Right ventricle myocardium superior (tissue), 1 donor: ENCODE results near the gene ZNF254. TPM values are rescaled to one million over a fixed set of nuclear protein-coding genes. Genes with fewer than 3 reads are reported as not detected.
"Not testable (repeated sequence)": the region's sequence is repeated elsewhere in the genome, so short reads cannot be mapped to it uniquely, and the experiment has no call there.

Source experiments
- ATAC-seq: fragments of 200-7000 bp; cut with Tn5 transposase; one replicate; pipeline ENCODE4 v1.9.1; 2020; ENCODE audit warnings: mild to moderate bottlenecking; ENCODE audit not compliant: poor library complexity
- DNase-seq: peaks from one replicate; pipeline ENCODE4 v3.0.0-alpha.2; 2020
- intact Hi-C: fragments of 100-400 bp; cut with DNase I; formaldehyde crosslinking; loops from one replicate; pipeline ENCODE4 v1.11.2; 2022
- total RNA-seq: library from RNA; stranded (reverse); fragmentation: NEBNext Ultra II Directional; extraction: Animal tissue kit (Norgen Biotek cat#: 25700); gene quantifications from one replicate; pipeline ENCODE4 v1.2.1, GENCODE V29; 2021
- donor health status: DM: no; HTN: yes; CAD: no; lungs with severe emphysema.

Gene ZNF254
- total RNA-seq, 1 donor from 2014 or later = 8.6 TPM

DNA sequence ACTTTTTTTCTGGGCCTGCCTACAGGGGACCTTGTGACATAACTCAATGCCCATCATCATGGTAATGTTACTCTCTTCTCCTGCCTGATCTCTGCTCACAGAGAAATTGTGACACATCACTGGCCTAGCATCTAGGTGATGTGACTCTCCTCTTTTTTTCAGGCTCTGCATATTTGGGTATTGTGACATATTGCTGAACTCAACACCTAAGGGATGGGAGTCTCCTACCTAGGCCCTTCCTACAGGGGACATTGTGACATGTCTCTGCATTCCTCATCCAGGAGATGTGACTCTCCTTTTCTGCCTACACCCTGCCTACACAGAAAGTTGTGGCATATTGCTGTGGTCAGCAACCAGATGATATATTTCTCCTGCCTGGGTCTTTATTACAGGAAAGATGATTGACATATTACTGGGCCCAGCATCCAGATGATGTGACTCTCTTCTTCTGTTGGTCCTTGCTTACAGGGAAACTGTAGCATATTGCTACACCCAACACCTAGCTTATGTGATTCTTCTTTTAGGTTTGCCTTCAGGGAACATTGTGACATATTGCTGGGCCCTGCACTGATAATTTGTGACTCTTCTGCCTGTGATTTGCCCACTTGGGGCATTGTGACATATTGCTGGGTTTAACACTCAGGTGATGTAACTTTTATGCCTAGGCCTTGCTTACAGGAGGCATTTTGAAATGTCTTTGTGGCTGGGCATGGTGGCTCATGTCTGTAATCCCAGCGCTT lies 21.0 kb upstream of the ZNF254 start:
- DNase-seq = no peak
- ATAC-seq = no peak
- intact Hi-C loops = no loop called here

DNA sequence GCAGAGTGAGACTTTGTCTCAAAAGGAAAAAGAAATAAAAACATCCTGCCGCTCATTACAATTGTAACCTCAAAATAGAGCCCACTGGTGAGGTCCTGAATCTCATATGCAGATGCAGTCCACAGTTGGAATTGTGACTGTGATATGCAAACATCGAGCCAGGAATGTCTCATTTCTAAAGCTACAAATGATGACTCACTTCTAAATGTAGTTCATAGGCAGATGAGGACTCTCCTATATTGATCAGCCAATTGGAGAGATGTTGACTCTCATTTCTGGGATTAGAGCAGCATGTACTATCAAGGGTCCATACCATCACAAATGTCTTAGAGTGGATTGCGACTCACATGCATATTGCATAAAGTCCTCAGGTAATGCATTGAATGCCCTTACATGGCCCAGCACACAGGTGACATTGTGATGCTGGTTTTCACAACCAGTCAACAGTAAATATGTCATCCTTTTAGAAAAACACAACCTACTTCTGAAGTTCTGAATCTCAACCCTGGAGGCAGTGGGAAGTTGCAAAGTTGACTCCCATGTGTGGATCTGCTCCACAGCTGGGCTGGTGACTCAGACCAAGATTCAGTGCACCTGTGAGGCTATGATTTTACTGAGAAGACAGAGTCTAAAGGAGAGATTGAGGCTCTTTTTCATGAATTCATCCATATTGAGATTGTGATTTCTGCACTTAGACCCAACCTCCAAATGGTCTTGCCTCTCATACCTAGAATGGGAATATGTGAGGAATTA lies 16.9 kb upstream of the ZNF254 start:
- DNase-seq (no peak), ATAC-seq (no peak)
- intact Hi-C loops = no loop called here

DNA sequence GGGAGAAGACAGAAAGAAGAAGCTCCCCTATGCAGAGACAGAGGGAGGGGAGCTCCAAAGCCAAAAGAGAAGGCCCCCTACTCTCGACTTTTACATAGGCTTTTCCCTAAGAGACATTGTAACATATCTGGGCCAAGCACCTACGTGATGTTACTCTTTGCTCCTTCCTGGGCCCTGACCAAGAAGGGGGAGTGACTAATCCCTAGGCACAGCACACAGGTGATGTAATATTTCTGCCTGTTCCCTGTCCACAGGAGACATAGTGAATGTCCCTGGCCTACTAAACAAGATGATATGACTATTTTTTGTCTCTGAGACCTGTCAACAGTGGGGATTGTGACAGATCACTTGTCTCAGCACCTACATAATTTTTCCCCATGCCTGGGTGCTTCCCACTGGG lies 15.9 kb upstream of the ZNF254 start:
- intact Hi-C loops = no loop called here
- ATAC-seq (no peak), DNase-seq (no peak)

DNA sequence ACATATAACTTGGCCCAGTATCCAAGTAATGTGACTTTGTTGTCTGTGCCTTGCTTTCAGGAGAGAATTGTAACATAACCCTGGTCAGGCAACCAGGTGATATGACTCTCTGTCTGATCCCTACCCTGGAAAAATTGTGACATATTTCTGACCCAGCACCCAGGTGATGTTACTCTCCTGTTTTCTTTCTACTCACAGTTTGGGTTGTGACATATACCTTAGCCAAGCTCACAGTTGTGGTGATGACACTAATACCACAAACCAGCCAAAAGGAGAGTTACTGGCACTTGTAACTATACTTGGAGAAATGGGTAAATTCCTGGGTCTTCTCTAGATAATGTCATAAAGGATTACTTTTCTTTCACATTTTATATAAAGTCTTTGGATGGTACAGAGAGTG lies 14.3 kb upstream of the ZNF254 start:
- ATAC-seq = no peak
- DNase-seq = no peak
- intact Hi-C loops = no loop called here

DNA sequence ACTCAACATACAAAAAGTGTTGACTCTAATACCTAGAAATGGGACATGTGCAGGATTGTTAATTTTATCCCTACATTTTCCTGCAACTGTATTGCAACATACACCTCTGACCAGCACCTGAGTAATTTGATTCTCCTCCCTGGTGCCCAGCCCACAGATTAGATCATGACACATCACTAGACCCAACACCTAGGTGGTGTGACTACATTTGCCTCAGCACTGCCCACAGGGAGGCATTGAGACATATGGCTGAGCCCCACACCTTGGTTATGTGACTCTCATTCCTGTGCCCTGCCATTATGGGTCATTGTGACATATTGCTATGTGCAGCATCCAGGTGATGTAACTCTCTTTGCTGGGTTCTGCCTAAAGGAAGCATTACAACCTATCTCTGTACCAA lies 13.2 kb upstream of the ZNF254 start:
- ATAC-seq (no peak), DNase-seq (no peak)
- intact Hi-C loops = no loop called here

DNA sequence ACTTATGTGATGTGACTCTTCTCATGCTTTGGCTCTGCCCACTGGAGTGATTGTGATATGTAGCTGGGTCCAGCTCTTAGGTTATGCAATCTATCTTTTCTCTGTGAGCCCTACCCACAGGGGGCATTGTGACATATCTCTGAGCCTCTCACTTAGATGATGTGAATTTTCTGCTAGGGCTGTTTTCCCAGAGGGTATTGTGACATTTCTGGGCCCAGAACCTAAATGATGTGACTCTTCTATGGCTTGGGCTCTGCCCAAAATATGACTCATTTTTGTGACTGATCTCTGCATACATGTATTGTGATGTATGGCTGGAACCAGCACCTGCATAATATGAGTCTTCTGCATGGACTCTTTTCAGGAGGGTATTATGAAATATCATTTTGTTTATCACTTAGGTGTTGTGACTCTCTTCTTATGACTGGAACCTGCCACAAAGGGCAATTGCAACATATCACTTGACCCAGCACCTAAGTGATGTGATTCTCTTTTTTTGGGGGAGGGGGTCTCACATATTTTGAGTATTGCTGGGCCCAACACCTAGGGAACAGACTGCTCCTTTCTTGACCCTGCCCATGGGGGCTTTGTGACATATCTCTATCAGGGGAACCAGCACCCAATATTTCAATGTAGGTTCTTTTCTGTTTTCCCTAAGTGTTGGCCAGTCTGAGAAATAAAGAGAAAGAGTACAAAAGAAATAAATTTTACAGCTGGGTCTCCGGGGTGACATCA lies 12.1 kb upstream of the ZNF254 start:
- ATAC-seq (no peak), DNase-seq (no peak)
- intact Hi-C loops = no loop called here

DNA sequence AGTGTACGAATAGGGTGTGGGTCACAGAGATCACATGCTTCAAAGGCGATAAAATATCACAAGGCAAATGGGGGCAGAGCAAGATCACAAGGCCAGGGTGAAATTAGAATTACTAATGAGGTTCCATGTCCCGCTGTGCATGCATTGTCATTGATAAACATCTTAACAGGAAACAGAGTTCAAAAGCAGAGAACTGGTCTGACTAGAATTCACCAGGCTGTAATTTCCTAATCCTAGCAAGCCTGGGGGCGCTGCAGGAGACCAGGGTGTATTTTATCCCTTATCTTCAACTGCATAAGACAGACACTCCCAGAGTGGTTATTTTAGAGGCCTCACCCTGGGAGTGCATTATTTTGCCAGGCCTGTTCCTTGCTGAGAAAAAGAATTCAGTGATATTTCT lies 11.5 kb upstream of the ZNF254 start:
- DNase-seq, intact Hi-C loops, ATAC-seq: not testable (repeated sequence)

DNA sequence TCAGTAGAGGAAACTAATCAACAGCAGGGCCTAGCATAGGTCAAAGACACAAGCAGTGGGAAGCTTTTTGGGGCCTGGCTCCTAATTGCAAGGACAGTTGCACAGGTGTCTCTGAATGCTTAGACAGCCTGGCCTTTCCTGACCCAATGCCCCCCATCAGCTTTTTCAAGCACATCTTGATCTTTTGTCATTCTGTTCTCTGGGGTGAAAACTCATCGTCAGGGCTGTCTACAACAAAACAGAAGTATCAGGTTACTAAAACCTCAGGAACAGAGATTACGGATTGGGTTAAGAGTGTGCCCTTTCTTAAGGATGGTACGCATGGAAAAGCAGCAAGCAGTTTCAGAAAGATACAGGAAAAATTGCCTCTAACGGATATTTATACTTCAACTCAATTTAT lies 8.3 kb upstream of the ZNF254 start:
- no peak for ATAC-seq
- intact Hi-C loops = no loop called here
- DNase-seq = no peak

DNA sequence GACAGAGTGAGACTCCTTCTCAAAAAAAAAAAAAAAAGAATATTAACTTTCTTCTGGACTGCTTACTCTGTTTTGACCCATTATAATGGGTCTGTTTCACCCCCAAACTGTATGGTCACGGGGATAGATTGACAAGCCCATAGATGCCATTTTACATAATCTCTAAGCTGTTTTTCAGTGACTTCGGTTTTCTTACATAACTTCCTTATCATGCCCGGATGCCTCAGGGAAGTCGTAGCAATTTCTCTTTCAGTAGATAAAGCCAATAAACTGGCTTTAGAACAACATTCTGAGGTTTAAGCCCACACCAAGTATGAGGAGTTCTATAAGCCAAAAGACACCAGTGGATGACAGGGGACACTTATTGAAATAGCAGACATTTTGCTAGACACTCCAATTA lies 5.9 kb upstream of the ZNF254 start:
- no peak for ATAC-seq
- intact Hi-C loops = no loop called here
- DNase-seq = no peak

DNA sequence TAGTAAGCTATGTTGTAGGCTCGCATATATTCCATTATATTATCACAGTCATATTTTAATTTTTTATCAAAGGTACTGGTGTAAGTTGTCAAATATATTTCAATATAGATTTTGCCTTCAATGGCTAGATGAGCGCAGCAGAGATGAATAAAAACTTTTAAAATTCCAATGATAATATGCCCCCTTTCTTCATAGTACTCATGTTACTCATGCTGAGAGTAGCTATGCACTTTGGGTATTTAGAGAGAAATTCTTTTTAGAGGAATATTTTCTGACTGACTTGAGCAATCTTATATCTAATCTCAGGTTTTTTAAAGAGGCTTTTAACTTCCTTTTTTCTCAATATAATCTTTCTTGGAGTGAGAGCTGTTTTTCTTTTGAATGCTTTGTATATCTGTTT lies 11.4 kb downstream of the ZNF254 start:
- no peak for ATAC-seq
- intact Hi-C loops = no loop called here
- no peak for DNase-seq

DNA sequence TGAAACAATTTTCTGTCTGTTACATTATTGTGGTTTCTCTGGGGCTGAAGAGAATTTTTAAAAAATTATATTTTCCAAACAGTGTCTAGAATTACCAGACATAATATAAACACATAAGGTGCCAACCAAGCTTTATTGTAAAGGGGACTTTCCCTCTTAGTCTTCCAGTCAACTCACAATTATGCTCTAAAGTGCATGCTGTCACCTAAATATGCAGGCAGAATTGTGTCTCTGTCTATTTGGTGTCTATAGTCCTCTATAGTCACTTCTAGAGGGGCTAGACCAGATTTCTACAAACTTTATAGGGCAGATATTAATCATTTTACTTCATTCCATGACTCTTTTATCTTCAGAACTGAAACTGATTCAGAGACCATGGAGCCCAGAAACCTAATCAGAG lies 12.8 kb downstream of the ZNF254 start:
- no peak for DNase-seq
- no peak for ATAC-seq
- intact Hi-C loops = no loop called here

GRCh38 chr19:24100597-24100996 lies 13.6 kb downstream of the ZNF254 start:
- intact Hi-C loops, ATAC-seq, DNase-seq: not testable (repeated sequence)

DNA sequence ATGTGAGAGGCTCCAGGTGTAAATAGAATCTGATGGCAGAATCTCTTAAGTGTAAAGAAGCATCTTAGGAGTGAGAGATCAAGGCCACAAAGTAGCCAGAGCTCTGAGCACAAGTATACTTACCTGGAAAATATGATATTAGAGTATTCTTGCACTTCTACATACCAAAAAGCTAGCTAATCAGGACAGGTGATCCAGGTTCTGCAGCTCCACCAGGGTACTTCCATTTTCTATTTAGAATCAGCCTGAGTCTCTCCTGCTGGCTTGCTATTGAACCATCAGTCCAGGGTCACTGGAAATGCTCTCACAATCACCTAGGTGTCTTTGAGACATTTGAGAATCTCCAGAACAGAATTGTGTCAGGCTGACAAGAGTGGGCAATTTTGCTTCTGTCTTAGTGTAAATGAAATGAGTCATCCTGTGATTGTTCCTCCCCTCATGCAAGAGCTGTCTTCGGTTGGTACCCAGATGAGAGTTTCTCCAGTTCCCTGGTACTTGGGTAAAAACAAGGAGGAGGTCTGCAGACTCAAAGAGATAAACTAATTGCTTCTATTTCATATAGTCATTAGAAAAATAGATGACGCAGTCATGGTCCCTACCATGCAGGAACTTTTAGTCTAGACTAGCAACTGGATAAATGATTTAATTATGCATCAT lies 14.6 kb downstream of the ZNF254 start:
- DNase-seq = no peak
- ATAC-seq = no peak
- intact Hi-C loops = no loop called here

GRCh38 chr19:24127601-24128000 lies 40.6 kb downstream of the ZNF254 start:
- DNase-seq (no peak), ATAC-seq (no peak)
- intact Hi-C loops = no loop called here

DNA sequence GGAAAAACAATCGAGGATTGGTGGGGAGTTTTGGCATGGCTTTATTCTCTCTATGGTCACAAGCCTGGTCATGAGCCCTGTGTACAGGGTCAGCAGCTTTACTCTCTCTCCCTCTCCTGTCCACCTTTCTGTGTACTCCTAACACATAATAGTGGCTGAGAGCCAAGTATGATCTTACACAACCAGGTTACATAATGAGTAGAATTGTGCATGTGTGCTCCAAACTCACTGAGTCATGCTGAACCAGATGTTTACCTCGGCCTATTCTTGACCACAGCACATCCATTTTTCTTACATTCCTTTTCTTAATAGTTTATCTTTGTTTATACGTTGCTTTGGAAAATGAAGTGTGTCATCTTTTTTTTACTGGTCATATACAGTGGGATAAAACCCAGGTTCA lies 53.1 kb downstream of the ZNF254 start:
- intact Hi-C loops = no loop called here
- ATAC-seq (peak; percentile 51), DNase-seq (no peak)

GRCh38 chr19:24140591-24140990 lies 53.6 kb downstream of the ZNF254 start:
- intact Hi-C loops = no loop called here
- DNase-seq = no peak
- no peak for ATAC-seq

DNA sequence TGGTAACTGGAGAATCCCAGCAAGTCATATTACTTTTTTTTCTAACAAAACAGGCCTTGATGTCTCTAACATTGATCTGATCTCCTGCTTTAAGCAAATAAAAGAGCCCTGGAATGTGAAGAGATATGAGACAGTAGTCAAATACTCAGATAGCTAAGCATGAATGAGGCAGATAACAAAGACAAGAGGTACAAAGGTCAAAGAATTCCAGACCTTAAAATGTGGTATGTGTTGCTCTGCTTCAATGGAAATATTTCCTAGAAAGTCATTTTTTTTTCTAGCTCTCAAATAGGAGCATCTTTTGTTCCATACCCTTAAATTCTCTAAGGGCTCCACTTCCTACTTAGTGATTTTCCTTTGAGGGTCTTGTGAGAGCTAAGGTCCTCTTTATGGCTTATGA lies 54.6 kb downstream of the ZNF254 start:
- DNase-seq (no peak), ATAC-seq (no peak)
- intact Hi-C loops = no loop called here

- intact Hi-C loops = no loop called here
- no peak for ATAC-seq
- DNase-seq = no peak
These were observed 55.8 kb downstream of the ZNF254 start for GRCh38 chr19:24142771-24143170.

- DNase-seq (no peak), ATAC-seq (no peak)
- intact Hi-C loops = no loop called here
These were observed 72.7 kb downstream of the ZNF254 start for GRCh38 chr19:24159707-24160106.
